MCF 10A (cell line): ENCODE data around the gene NR2F1-AS1. TPM values are rescaled to one million over a fixed set of nuclear protein-coding genes. Genes with fewer than 3 reads are reported as not detected.

Source experiments
- BruUV-seq: library from RNA; stranded (reverse); fragments of 400-500 nt; replicated peaks from 2 replicates; lab custom pipeline; 2021; lab: Mats Ljungman, UMichigan
- CTCF ChIA-PET: fragments of 300-600 bp; sonication (Branson Sonifier 250); formaldehyde crosslinking; extraction: SDS; loops from one replicate; lab custom pipeline; 2021; ENCODE audit warnings: antibody characterized with exemption, inconsistent platforms; lab: Yijun Ruan, JAX
- POLR2A ChIA-PET: fragments of 300-600, 350-650 bp; sonication (Branson Sonifier 250); formaldehyde crosslinking; extraction: SDS; loops from one replicate; lab custom pipeline; 2020; ENCODE audit warnings: antibody characterized with exemption, inconsistent platforms; lab: Yijun Ruan, JAX
- DNase-seq: peaks from one replicate; pipeline ENCODE4 v3.0.0-alpha.2; 2018; ENCODE audit not compliant: unreplicated experiment
- H3K27ac Mint-ChIP-seq: one replicate; pipeline ENCODE4 v1.8.0; 2022; ENCODE audit warnings: mild to moderate bottlenecking, low read depth, mixed read lengths; ENCODE audit not compliant: unreplicated experiment
- H3K27me3 Mint-ChIP-seq: one replicate; pipeline ENCODE4 v1.8.0; 2022; ENCODE audit warnings: mixed read lengths; ENCODE audit not compliant: insufficient read depth, unreplicated experiment
- H3K36me3 Mint-ChIP-seq: one replicate; pipeline ENCODE4 v1.8.0; 2022; ENCODE audit warnings: mild to moderate bottlenecking, moderate library complexity, mixed read lengths; ENCODE audit not compliant: insufficient read depth, unreplicated experiment
- H3K4me1 Mint-ChIP-seq: one replicate; pipeline ENCODE4 v1.8.0; 2022; ENCODE audit warnings: mixed read lengths; ENCODE audit not compliant: insufficient read depth, unreplicated experiment
- H3K4me3 Mint-ChIP-seq: one replicate; pipeline ENCODE4 v1.8.0; 2022; ENCODE audit warnings: mild to moderate bottlenecking, moderate library complexity, mixed read lengths; ENCODE audit not compliant: unreplicated experiment
- H3K9me3 Mint-ChIP-seq: one replicate; pipeline ENCODE4 v1.8.0; 2022; ENCODE audit warnings: mixed read lengths; ENCODE audit not compliant: unreplicated experiment
- CTCF ChIP-seq: fragments of 200-600 bp; IDR thresholded peaks from one replicate; pipeline ENCODE4 v1.8.0; 2022; ENCODE audit warnings: antibody characterized with exemption, mild to moderate bottlenecking; ENCODE audit not compliant: unreplicated experiment
- intact Hi-C: fragments of 100-400 bp; cut with micrococcal nuclease; formaldehyde crosslinking; loops from 2 replicates; pipeline ENCODE4 v1.14.1; 2022
- total RNA-seq: library from RNA; stranded (reverse); gene quantifications from 2 replicates; pipeline ENCODE4 v1.2.3, GENCODE V29; 2022

The NR2F1-AS1 gene
- total RNA-seq, 1 experiment from 2014 or later = 3.2 TPM

- CTCF ChIA-PET = interaction anchor here (0.7 to 3.2 kb wide), 7 partner anchors 9 to 270 kb away, joined by 3 to 23 read pairs (median 4); no protein-coding TSS in a partner anchor
- Mint-ChIP-seq H3K4me1 (peaks cover 6% of the 10 kb centered on the region), H3K4me3 (peak overlapping the region; percentile 89), H3K27me3 (no peaks in the 10 kb centered on the region), H3K27ac (no peak overlapping the region), H3K36me3 (peaks cover 7% of the 10 kb centered on the region), H3K9me3 (no peaks in the 10 kb centered on the region)
- no TSS peak for BruUV-seq
- intact Hi-C loops = loop anchor here (5.0 to 10.0 kb wide), 2 partner anchors 166 to 293 kb away; no protein-coding TSS in a partner anchor
- DNase-seq = no peak
- POLR2A ChIA-PET = interaction anchor here (0.6 to 1.1 kb wide), 3 partner anchors 14 to 1823 kb away, joined by 3 to 5 read pairs (median 3); no protein-coding TSS in a partner anchor
- TF ChIP-seq CTCF = no peak
Measured at GRCh38 chr5:93621327-93621798, 40.3 kb upstream of the NR2F1-AS1 start.

DNA sequence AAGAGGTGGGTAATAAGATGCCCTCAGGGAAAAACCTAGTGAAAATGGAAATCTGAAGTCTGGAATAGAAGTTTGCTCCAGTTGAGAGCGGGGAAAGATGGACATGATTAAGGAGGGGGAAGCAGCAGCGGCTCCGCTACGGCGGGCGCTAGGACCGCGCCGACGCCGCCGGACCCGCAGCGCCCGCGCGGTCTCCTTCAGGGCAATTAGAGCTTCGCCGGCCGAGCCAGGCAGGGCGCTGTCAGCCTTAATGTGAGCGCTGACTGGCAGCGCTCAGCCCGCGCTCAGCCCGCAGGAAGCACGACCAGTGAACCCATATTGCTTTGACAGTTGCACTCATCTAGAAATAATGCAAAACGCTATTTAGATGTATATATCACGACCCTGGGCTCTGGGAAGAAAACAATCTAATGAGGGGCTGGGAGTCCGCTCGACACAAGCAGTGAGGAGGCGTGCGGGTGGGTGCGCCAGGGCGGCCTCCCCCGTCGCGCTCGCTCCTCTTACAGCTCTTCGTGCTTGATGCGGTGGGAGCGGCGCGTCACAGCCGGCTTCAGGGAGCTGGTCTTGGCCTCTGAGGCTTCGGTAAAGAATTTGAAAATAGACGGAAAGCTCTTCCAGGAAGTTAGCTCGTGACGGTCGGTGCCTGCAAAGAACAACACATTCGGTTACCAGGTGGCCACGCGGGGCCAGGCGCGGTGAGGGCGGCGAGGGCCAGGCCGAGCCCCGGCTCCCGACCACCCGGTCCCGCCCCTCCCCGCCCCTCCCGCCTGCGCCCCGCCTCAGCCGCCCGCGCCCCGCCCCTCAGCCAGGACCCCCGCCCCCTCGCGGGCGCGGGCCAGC is 39.7 kb upstream of the NR2F1-AS1 start:
- peak; percentile 72 for DNase-seq
- H3K27ac Mint-ChIP-seq = peak overlapping the region; percentile 76
- BruUV-seq = no TSS peak
- no peaks in the 10 kb centered on the region for H3K9me3 Mint-ChIP-seq
- no peaks in the 10 kb centered on the region for H3K27me3 Mint-ChIP-seq
- H3K4me1 Mint-ChIP-seq = peaks cover 6% of the 10 kb centered on the region
- intact Hi-C loops = loop anchor here (5.0 to 10.0 kb wide), 2 partner anchors 167 to 294 kb away; no protein-coding TSS in a partner anchor
- peaks cover 7% of the 10 kb centered on the region for H3K36me3 Mint-ChIP-seq
- no peak for TF ChIP-seq CTCF
- POLR2A ChIA-PET = interaction anchor here (0.6 to 1.1 kb wide), 2 partner anchors 13 to 1067 kb away, joined by 3 to 5 read pairs; no protein-coding TSS in a partner anchor
- peak overlapping the region; percentile 89 for H3K4me3 Mint-ChIP-seq
- CTCF ChIA-PET = interaction anchor here (0.6 to 4.2 kb wide), 8 partner anchors 13 to 271 kb away, joined by 3 to 26 read pairs (median 4); no protein-coding TSS in a partner anchor

DNA sequence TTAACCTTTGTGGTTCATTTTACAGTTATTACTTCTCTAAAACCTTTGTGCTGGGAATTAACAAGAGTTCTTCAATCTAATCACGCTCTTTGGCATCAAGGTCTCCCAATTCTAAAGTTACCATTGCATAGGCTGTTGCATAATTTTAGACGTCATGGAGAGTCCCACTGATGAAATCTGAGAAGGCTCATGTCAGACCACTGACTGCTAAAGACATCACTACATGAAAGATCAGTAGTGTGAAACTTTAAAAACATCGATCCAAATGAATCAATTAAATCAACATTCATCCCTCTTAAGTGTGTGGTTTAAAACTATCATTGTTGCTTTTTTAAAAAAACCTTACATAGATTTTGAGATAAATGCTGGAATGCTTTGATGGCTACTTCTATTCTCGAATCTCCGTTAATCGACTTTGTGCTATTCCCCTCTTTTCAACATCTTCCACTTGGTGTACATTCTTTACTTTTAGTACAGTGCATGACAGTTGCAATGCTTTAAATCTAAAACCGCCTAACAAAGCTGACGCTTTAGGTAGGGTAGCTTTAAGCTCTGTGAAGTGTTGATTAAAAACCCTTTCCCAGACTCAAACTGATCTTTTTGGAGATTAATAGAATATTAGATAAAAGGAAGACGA is 35.6 kb upstream of the NR2F1-AS1 start:
- Mint-ChIP-seq H3K4me3 (no peak overlapping the region), H3K4me1 (peaks cover 6% of the 10 kb centered on the region), H3K9me3 (no peaks in the 10 kb centered on the region), H3K27me3 (peaks cover 25% of the 10 kb centered on the region), H3K27ac (no peak overlapping the region), H3K36me3 (peaks cover 7% of the 10 kb centered on the region)
- no peak for TF ChIP-seq CTCF
- no peak for DNase-seq
- intact Hi-C loops = no loop called here
- ChIA-PET POLR2A (no interaction called here), CTCF (interaction anchor here (0.5 to 4.2 kb wide), 3 partner anchors 9 to 171 kb away, joined by 4 to 26 read pairs (median 4); no protein-coding TSS in a partner anchor)
- BruUV-seq = no TSS peak
